ENCODE data around the gene NCKAP1.

DNA sequence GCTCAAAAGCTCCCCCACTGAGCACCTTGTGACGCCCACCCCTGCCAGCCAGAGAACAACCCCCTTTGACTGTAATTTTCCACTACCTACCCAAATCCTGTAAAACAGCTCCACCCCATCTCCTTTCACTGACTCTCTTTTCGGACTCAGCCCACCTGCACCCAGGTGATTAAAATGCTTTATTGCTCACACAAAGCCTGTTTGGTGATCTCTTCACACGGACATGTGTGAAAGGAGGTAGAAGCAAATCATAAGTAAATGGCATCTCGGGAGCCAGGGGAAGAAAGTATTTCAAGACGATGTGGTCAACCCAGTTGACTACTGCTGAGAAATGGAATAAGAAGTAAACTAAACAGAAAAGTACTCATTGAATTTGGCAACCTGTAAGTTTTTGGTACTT lies 11.2 kb upstream of the NCKAP1 start:
- no peak for TF ChIP-seq SMC3 (IDR thresholded peaks at IDR 0.05)
- TF ChIP-seq RAD21 (conservative IDR thresholded peaks at IDR 0.05 in 1 of 2, IDR thresholded peaks at IDR 0.05 in 1 of 2) = no peak
- TF ChIP-seq CTCF (IDR thresholded peaks at IDR 0.05) = no peak
- no peak for TF ChIP-seq E2F6 (IDR thresholded peaks at IDR 0.05; ENCODE audit: borderline replicate concordance, low read depth)
- no peak for TF ChIP-seq USF2 (IDR thresholded peaks at IDR 0.05)
- TF ChIP-seq POLR2AphosphoS2 (conservative IDR thresholded peaks at IDR 0.05; ENCODE audit: low read length) = no peak
